ENCODE measurements around the gene FGGY. TPM values are rescaled to one million over a fixed set of nuclear protein-coding genes. Genes with fewer than 3 reads are reported as not detected.

Gene FGGY
- total RNA-seq, 1 donor from 2014 or later = 32.5 TPM

- peaks cover 25% of the 10 kb centered on the region for H3K4me1 ChIP-seq
- no peak overlapping the region for H3K27ac Mint-ChIP-seq
Measured at GRCh38 chr1:59553371-59553770, 256.5 kb downstream of the FGGY start.

GRCh38 chr1:59554011-59554663 lies 257.2 kb downstream of the FGGY start:
- Histone ChIP-seq H3K4me1 (peaks cover 25% of the 10 kb centered on the region), H3K27me3 (no peaks in the 10 kb centered on the region), H3K36me3 (no peaks in the 10 kb centered on the region), H3K9me3 (ENCODE audit: low read depth) (peaks cover 12% of the 10 kb centered on the region), H3K27ac (no peak overlapping the region), H3K4me3 (no peak overlapping the region), H3K79me2 (ENCODE audit: low read depth) (no peaks in the 10 kb centered on the region), H3F3A (ENCODE audit: low read depth) (peaks cover 13% of the 10 kb centered on the region), H3K9ac (no peak overlapping the region), H2AFZ (replicated peaks) (no peak overlapping the region), H4K20me1 (ENCODE audit: low read depth) (no peaks in the 10 kb centered on the region), H3K4me2 (peak overlapping the region; percentile 43)
- TF ChIP-seq EZH2 (IDR thresholded peaks at IDR 0.05) (no peak), CTCF (IDR thresholded peaks at IDR 0.05) (no peak), EZH2phosphoT487 (IDR thresholded peaks at IDR 0.05) (no peak)
- Mint-ChIP-seq H3K36me3 (peaks cover 6% of the 10 kb centered on the region), H3K9me3 (peaks cover 14% of the 10 kb centered on the region), H3K27ac (no peak overlapping the region), H3K27me3 (ENCODE audit: insufficient read depth, low read depth) (peaks cover 4% of the 10 kb centered on the region), H3K4me3 (no peak overlapping the region), H3K4me1 (peaks cover 42% of the 10 kb centered on the region)
- DNase-seq (ENCODE audit: low spot score) = no peak

More at GRCh38 chr1:59553371-59553770, 256.5 kb downstream of the FGGY start:
- Histone ChIP-seq H3K27ac (no peak overlapping the region), H3K79me2 (ENCODE audit: low read depth) (no peaks in the 10 kb centered on the region), H3K9me3 (ENCODE audit: low read depth) (peaks cover 5% of the 10 kb centered on the region), H2AFZ (replicated peaks) (no peak overlapping the region), H3K4me3 (no peak overlapping the region), H3K27me3 (no peaks in the 10 kb centered on the region), H3F3A (ENCODE audit: low read depth) (peaks cover 13% of the 10 kb centered on the region), H3K4me2 (no peak overlapping the region), H3K36me3 (no peaks in the 10 kb centered on the region), H3K9ac (no peak overlapping the region), H4K20me1 (ENCODE audit: low read depth) (no peaks in the 10 kb centered on the region)
- Mint-ChIP-seq H3K4me1 (peaks cover 42% of the 10 kb centered on the region), H3K4me3 (no peak overlapping the region), H3K36me3 (peaks cover 3% of the 10 kb centered on the region), H3K9me3 (peaks cover 8% of the 10 kb centered on the region), H3K27me3 (ENCODE audit: insufficient read depth, low read depth) (peaks cover 4% of the 10 kb centered on the region)
- no peak for TF ChIP-seq CTCF (IDR thresholded peaks at IDR 0.05)
- TF ChIP-seq EZH2phosphoT487 (IDR thresholded peaks at IDR 0.05) = no peak
- no peak for TF ChIP-seq EZH2 (IDR thresholded peaks at IDR 0.05)
- no peak for DNase-seq (ENCODE audit: low spot score)

GRCh38 chr1:59554752-59555151 lies 257.9 kb downstream of the FGGY start:
- Mint-ChIP-seq H3K27me3 (ENCODE audit: insufficient read depth, low read depth) (peaks cover 4% of the 10 kb centered on the region), H3K4me1 (peaks cover 42% of the 10 kb centered on the region), H3K9me3 (peaks cover 14% of the 10 kb centered on the region), H3K4me3 (no peak overlapping the region), H3K36me3 (peaks cover 6% of the 10 kb centered on the region), H3K27ac (no peak overlapping the region)
- Histone ChIP-seq H3K27ac (no peak overlapping the region), H2AFZ (replicated peaks) (no peak overlapping the region), H3K4me3 (no peak overlapping the region), H3F3A (ENCODE audit: low read depth) (peaks cover 13% of the 10 kb centered on the region), H3K9ac (no peak overlapping the region), H3K27me3 (no peaks in the 10 kb centered on the region), H3K4me2 (peak overlapping the region; percentile 43), H3K9me3 (ENCODE audit: low read depth) (peaks cover 13% of the 10 kb centered on the region), H3K79me2 (ENCODE audit: low read depth) (no peaks in the 10 kb centered on the region), H4K20me1 (ENCODE audit: low read depth) (no peaks in the 10 kb centered on the region), H3K4me1 (peaks cover 25% of the 10 kb centered on the region), H3K36me3 (peaks cover 3% of the 10 kb centered on the region)
- TF ChIP-seq EZH2phosphoT487 (IDR thresholded peaks at IDR 0.05) = no peak
- TF ChIP-seq EZH2 (IDR thresholded peaks at IDR 0.05) = no peak
- TF ChIP-seq CTCF (IDR thresholded peaks at IDR 0.05) = no peak
- DNase-seq (ENCODE audit: low spot score) = no peak

All from neural progenitor cell (in vitro differentiated cells).